NCI-H1092 (cell line): ENCODE data around the gene HS3ST1.
"Not testable (repeated sequence)": the region's sequence is repeated elsewhere in the genome, so short reads cannot be mapped to it uniquely, and the experiment has no call there.

Experiments
- DNase-seq: peaks from one replicate; lab custom pipeline; 2025; lab: John Stamatoyannopoulos, UW

Gene HS3ST1

DNA sequence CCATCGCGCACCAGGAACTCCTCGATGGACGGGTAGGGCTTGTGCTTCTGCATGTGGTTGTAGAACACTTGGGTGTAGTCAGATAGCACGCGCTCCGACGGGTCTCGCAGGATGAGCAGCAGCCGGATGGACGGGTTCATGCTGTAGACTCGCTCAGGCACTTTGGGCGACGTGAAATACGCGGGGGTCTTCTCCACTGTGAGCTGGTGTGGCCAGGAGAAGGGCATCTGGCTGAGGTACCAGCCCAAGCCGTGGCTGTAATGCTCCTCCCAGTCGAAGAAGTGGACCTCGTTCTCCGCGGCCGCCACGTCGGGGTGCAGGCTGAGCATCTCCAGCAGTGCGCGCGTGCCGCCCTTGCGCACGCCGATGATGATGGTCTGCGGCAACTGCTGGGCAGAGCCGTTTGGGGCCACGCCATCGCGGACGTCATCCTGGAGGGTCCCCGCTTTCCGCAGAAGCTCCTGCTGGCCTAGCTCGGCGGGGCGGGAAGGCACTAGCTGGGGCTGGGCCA lies 29.2 kb downstream of the HS3ST1 start:
- DNase-seq: no peak

DNA sequence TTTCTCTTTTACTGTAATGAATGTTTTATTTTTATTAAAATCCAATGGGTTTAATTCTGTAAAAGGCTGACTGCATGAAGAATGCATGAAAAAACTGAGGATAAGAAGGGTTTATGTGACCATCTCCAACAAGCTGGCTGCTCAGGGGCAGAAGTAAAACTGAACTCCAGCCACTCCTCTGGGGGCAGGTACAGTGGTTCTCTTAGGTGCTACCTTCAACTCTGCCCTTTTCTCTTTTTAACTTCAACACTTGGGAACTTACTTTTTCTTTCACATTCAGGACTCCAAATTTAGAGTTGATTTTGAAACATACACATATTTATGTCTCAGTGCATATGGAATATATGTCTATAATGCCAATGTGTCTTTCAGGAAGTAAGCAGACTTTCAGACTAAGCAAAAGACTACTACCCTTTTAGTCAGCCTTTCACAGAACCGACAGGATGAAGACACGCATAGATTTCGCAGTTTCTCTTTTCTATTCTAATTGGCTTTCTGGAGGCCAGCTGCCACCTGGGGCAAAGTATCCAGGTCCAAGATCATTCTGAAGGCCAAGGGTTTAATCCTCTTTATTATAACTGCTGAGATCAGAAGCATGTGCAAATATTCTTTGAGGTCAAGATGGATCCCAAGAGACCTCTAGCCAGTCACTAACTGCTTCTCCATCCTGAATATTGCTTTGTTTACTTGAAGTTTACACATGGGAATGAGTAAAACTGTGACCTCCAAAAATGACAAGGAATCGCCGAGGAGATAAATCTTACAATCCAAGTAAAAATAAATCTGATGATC lies 30.7 kb downstream of the HS3ST1 start:
- DNase-seq: no peak

DNA sequence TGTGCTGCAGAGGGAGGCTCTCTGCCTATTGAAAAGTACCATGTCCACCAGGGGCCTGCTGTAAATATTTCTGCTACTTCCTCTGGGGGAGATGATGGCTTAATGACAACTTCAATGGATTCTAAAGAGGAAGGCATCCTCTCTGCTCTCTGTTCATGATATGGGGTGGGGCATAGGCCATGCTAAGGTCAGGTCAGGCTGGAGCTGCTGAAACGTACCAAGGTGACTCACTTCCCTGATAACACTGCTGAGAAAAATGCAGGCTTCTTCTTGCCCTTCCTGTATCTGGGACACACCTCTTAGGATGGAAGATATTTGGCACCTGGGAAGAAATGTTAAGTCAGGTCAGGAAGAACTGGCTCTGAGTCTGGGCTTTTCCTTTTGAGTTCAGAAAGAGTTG lies 31.5 kb downstream of the HS3ST1 start:
- no peak for DNase-seq

DNA sequence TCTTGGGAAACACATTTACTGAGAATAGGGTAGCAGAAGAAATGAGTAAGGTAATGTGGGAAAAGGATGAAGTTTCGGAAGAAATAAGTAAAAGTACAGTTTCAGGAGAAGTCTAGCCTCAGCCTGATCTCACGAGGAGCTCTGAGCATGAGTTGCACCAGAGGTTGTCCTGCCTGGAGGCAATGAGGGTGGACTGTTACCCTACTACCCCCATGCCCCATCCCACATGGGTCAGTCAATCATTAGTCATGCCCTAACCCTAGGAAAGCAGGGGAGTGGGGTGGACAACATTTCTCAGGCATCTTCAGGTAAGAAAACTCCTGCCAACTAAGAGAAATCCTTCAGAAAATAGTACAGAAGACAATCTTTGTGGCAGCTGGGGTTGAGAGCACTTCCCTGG lies 35.1 kb downstream of the HS3ST1 start:
- no peak for DNase-seq

DNA sequence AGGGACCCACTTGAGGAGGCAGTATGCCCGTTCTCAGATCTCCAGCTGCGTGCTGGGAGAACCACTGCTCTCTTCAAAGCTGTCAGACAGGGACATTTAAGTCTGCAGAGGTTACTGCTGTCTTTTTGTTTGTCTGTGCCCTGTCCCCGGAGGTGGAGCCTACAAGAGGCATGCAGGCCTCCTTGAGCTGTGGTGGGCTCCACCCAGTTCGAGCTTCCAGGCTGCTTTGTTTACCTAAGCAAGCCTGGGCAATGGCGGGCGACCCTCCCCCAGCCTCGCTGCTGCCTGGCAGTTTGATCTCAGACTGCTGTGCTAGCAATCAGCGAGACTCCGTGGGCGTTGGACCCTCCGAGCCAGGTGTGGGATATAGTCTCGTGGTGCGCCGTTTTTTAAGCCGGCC lies 44.6 kb downstream of the HS3ST1 start:
- DNase-seq: not testable (repeated sequence)

DNA sequence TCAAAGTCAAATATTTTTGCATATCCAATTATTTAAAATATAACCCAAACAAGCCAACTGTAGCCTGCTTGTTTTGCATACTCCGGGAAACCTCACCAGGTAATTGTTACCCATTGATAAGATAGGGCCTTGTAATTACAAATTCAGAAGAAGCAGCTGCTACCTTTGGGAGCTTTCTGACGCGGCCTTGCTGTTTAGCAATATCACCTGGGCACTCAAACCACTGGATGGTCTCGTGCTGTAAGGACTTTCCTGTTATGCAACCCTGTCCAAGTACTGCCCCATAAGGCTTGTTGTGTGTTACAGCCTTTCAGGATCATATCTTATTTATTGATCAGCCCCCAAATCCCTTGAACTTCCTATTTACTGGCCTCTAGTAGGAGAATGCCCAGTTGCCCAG lies 52.1 kb downstream of the HS3ST1 start:
- DNase-seq: no peak

DNA sequence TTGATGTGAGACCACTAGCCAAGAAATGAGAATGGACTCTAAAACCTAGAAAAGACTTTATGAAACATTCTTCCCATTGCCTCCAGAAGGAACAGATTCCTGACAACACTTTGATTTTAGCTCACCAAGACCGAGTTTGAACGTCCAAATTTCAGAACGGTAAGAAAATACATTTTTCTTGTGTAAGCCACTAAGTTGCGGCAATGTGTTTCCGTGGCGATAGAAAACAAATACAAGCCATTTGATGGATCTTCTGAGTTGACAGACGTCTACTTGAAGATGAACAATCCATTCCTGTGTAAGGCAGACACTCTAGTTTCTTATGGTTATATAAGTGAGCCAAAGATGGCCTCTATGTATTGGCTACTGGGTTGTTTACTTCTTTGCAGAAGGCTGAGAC lies 52.5 kb downstream of the HS3ST1 start:
- DNase-seq: no peak

DNA sequence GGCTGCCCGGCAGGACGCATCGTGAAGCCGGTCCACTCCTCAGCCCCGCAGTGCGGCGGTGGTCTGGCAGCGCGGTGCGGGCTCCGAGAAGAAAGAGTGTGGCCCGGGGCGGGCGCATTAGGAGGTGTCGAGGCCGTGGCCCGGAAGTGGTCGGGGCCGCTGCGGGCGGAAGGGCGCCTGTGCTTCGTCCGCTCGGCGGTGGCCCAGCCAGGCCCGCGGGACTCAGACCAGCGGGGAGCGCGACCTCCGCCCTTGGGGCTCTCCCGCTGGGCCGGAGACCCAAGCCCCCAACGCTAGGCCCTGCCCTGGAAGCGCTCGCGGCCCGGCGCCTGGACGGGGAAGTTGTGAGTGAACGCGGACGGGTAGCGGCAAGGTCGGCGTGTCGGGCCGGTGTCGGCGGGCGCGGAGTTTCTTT lies 60.0 kb downstream of the HS3ST1 start:
- no peak for DNase-seq

DNA sequence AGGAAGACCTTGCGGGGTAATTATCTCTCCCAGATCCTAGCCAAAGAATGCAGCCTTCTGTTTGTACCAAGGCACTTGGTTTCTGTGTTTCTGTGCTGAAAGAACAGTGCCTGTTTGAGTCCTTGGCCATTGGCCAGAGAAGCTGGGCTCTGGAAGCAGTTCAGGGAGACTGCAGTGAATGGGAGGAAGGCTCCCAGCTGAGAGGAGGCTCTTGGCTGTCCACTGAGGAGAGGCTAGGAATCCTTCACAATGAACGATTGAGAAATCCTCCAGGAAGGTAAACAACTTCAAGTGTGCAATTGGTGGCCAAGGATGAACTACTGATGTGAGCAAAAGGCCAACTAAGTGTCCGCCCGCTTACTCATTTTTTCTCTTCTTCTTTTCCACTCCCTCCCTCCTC lies 61.3 kb downstream of the HS3ST1 start:
- peak; percentile 26 for DNase-seq

DNA sequence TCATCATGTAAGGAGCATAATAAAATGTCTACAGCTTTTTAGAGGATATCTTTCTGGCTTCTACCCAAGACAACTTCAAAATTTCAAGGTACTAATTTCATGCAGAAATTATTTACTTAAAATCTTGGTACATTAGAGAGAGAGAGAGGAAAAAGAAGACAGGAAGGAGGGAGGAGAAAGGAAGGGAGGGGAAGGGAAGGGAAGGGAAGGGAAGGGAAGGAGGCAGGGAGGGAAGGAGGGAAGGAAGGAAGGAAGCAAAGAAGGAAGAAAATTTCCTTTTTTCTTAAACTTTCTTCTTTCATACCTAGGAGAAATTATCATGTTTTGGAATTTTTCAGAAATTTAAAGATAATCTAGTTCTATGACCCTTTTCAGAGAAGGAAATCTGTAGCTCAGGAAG lies 61.8 kb downstream of the HS3ST1 start:
- no peak for DNase-seq

DNA sequence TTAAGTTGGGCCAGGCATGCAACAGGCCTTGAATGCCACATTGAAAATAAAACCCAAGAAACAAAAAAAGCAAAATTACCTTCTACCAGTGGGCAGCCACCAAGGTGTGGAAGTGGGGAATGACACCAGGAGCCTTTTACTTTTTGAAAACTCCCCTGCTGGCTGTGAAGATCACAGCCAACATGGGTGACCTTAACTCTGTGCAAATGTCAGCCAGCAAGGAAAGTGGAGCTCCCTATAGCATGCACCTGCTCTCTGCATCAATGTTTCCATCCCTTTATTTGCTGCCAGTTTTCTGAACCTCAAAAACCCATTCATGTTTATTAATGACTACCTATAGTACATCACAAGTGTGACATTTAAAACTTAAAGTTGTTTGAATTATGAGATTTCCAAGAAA lies 63.7 kb downstream of the HS3ST1 start:
- DNase-seq: no peak

DNA sequence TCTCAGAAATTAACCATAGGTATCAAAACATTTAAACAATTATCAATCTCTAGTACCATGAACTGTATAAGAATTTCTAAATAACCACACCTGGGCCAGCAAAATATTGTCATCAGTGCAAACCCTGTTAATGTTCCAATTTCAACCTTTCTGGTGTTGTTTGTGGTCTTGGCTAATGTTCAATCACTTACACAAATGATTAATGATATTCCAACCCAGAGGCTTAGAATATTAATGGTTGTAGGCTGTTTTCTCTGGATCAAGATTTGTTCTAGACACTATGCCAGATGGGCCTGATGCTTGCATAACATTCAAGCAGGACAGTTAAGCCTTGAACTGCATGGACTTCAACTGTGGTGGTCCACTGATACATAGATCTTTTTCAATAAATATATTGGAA lies 69.1 kb downstream of the HS3ST1 start:
- DNase-seq: no peak

DNA sequence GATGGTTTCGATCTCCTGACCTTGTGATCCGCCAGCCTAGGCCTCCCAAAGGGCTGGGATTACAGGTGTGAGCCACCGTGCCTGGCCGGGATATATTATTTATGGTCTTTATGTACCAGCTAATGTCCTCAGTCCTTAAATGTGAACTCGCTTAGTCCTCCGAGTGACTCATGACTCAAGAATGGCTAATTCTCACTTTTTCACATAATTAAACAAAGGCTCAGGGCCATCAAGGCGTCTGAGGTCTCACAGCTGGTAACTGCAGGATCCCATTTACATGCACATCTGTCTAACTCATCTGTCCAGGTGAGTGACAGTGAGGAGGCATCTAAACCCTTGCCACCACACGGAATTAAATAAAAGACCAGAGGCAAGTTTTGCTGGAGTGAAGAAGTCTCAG lies 73.5 kb downstream of the HS3ST1 start:
- DNase-seq: no peak

DNA sequence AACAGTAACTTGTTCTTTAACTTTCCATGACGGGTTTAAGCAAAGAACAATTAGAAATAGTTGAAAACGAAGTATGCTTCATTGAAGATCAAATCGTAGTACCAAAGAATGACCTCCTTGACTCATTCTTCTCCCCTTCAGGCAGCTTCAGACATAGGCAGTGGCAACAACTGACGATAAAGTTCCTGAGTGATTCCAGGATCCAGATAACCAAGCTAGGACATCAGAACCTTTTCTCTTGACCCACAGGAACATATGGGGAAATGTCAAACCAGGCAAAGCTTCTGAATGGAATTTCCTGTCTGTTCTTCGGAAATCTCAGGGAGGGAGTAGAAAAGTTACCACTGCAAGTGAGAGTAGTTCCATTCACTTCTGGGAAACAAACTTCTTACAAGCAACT lies 74.2 kb downstream of the HS3ST1 start:
- no peak for DNase-seq

DNA sequence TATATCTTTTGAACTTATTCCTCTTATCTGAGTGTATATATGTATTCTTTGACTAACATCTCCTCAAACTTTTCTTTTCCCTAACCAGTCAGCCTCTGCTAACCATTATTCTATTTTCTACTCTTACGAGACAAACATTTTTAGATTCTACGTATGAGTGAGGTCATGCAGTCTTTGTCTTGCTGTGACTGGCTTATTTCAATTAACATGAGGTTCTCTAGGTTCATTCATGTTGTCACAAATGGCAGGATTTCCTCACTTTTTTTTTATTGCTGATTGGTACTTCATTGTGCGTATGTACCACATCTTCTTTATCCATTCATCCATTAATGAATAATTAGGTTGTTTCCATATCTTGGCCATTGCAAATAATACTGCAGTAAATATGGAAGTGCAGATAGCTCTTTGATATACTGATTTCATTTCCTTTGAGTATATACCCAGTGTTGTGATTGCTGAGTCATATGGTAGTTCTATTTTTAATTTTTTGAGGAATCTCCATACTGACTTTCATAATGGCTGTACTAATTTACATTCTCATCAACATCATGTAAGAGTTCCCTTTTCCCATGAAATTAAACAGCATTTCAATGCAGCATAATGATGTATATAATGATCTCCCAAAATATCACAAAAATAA lies 80.1 kb downstream of the HS3ST1 start:
- DNase-seq: no peak

DNA sequence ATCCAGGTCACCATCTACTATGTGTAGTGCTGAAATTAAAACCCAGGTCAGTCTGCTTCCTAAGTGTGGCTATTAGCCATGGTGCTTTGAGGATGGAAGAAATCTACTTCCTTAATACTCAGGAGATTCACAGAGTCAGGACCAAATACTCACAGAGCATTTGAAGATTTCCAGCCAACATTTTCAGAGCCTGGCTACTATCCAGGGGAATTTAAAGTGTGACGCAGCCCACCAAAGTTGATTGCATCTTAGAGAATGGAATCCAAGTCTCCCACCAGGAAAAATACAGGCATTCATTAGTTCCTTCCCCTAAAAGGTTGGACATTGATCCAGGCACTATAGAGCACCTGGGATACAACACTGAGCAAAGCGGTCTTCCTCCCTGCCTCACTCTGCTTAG lies 83.8 kb downstream of the HS3ST1 start:
- DNase-seq: no peak

DNA sequence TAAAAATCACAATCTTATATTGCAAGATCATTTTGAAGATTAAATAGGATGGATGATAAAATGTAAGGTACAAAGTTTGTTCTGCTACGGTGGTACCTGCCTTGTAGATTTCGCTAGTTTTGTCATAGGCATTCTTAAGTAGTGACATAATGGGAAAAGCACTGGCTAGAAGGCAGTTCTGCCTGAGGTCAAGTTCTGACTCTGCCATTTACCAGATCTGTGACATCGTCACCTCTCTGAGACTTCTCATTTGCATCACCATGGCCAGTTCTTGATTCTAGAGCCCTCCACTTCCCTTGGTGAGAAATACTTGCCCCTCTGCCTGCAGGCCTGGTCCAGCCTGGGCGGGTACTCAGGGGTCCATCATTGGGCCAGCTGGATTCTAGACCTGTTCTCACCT lies 85.2 kb downstream of the HS3ST1 start:
- DNase-seq: no peak
